Natural killer cell treated with Interleukin-12 subunit alpha and Interleukin-12 subunit beta and Interleukin-15 and Interleukin-18, amount 100 ng/mL, for 72 hours (primary cell): ENCODE measurements around the gene UBE2L5. TPM values are rescaled to one million over a fixed set of nuclear protein-coding genes. Genes with fewer than 3 reads are reported as not detected.
A peak's percentile ranks its signal among the peaks of the same experiment; 100 is the strongest.
"Not testable (repeated sequence)": the region's sequence is repeated elsewhere in the genome, so short reads cannot be mapped to it uniquely, and the experiment has no call there.

Source experiments
- ATAC-seq, 2 donors: fragments of 150-1000 bp; cut with Tn5 transposase in 1 of 2; sonication (Bioruptor Pico), chemical (Tn5 transposase) in 1 of 2; 2 replicates each; pipeline ENCODE4 v1.10.0; 2021
- DNase-seq: peaks from one replicate; pipeline ENCODE4 v3.0.0; 2022; ENCODE audit warnings: low spot score
- H3K27ac Mint-ChIP-seq, 2 donors: 1 replicate in 1 of 2; 2 replicates in 1 of 2; pipeline ENCODE4 v1.8.0; 2022; ENCODE audit warnings: mixed read lengths in 2 of 2, mild to moderate bottlenecking in 1 of 2, moderate library complexity in 1 of 2
- H3K27me3 Mint-ChIP-seq, 2 donors: 1 replicate in 1 of 2; 2 replicates in 1 of 2; pipeline ENCODE4 v1.8.0; 2022; ENCODE audit warnings: mixed read lengths in 2 of 2
- H3K36me3 Mint-ChIP-seq: one replicate; pipeline ENCODE4 v1.8.0; 2022; ENCODE audit warnings: mixed read lengths
- H3K4me1 Mint-ChIP-seq, 2 donors: 1 replicate in 1 of 2; 2 replicates in 1 of 2; pipeline ENCODE4 v1.8.0; 2022; ENCODE audit warnings: low read depth in 2 of 2, mixed read lengths in 2 of 2, mild to moderate bottlenecking in 1 of 2
- H3K4me3 Mint-ChIP-seq: one replicate; pipeline ENCODE4 v1.8.0; 2022; ENCODE audit warnings: mixed read lengths
- H3K9me3 Mint-ChIP-seq: 2 replicates; pipeline ENCODE4 v1.8.0; 2022; ENCODE audit warnings: mixed read lengths
- total RNA-seq, 2 donors: library from RNA; stranded (reverse); gene quantifications; one replicate each; pipeline ENCODE4 v1.2.3, GENCODE V29; 2022

The UBE2L5 gene
- total RNA-seq, 2 donors from 2014 or later, result not detected

GRCh38 chr13:30461279-30462066 lies 39.2 kb downstream of the UBE2L5 start:
- not testable (repeated sequence) for ATAC-seq, H3K27me3 Mint-ChIP-seq, H3K9me3 Mint-ChIP-seq, DNase-seq
- Mint-ChIP-seq H3K27ac (peak overlapping the region; percentile 81 to 92), H3K36me3 (peaks cover 30% of the 10 kb centered on the region), H3K4me1 (peaks cover 27 to 36% of the 10 kb centered on the region in 2 donors), H3K4me3 (peak overlapping the region; percentile 70)

GRCh38 chr13:30463787-30464495 lies 41.6 kb downstream of the UBE2L5 start:
- DNase-seq, result peak; percentile 82
- H3K36me3 Mint-ChIP-seq, result peaks cover 30% of the 10 kb centered on the region
- peak overlapping the region; percentile 92 to 98 for H3K27ac Mint-ChIP-seq
- H3K4me1 Mint-ChIP-seq, result peaks cover 25 to 44% of the 10 kb centered on the region in 2 donors
- H3K27me3 Mint-ChIP-seq, result no peaks in the 10 kb centered on the region
- peak; percentile 59 to 64 for ATAC-seq
- H3K4me3 Mint-ChIP-seq, result peak overlapping the region; percentile 86
- H3K9me3 Mint-ChIP-seq, result no peaks in the 10 kb centered on the region

GRCh38 chr13:30464496-30465342 lies 42.4 kb downstream of the UBE2L5 start:
- ATAC-seq (peak; percentile 64 to 75), DNase-seq (peak; percentile 77)
- Mint-ChIP-seq H3K27ac (peak overlapping the region; percentile 92 to 98), H3K27me3 (no peaks in the 10 kb centered on the region), H3K4me1 (peaks cover 18 to 37% of the 10 kb centered on the region in 2 donors), H3K36me3 (peaks cover 23% of the 10 kb centered on the region), H3K9me3 (no peaks in the 10 kb centered on the region), H3K4me3 (peak overlapping the region; percentile 86)

GRCh38 chr13:30465343-30465592 lies 43.0 kb downstream of the UBE2L5 start:
- no peak overlapping the region for H3K4me3 Mint-ChIP-seq
- no peaks in the 10 kb centered on the region for H3K27me3 Mint-ChIP-seq
- peaks cover 23% of the 10 kb centered on the region for H3K36me3 Mint-ChIP-seq
- H3K9me3 Mint-ChIP-seq, result no peaks in the 10 kb centered on the region
- peak overlapping the region; percentile 91 to 95 for H3K27ac Mint-ChIP-seq
- H3K4me1 Mint-ChIP-seq, result peaks cover 18 to 37% of the 10 kb centered on the region in 2 donors
- ATAC-seq (no peak), DNase-seq (no peak)

GRCh38 chr13:30465593-30466357 lies 43.5 kb downstream of the UBE2L5 start, which contains the start of gene HMGB1:
HMGB1 (minus strand) TSS chr13:30465936; CDS start chr13:30463680, 2,256 bp downstream.
- Mint-ChIP-seq H3K36me3 (peaks cover 23% of the 10 kb centered on the region), H3K27me3 (no peaks in the 10 kb centered on the region), H3K9me3 (no peaks in the 10 kb centered on the region), H3K27ac (peak within 1 kb of the TSS; percentile 92 to 98), H3K4me1 (peaks cover 18 to 37% of the 10 kb centered on the region in 2 donors), H3K4me3 (peak within 1 kb of the TSS; percentile 86)
- peak; percentile 94 to 96 for ATAC-seq
- DNase-seq, result peak; percentile 97

GRCh38 chr13:30466358-30466714 lies 44.0 kb downstream of the UBE2L5 start:
- Mint-ChIP-seq H3K9me3 (no peaks in the 10 kb centered on the region), H3K4me3 (peak overlapping the region; percentile 80), H3K27ac (peak overlapping the region; percentile 91 to 95), H3K36me3 (peaks cover 20% of the 10 kb centered on the region), H3K27me3 (no peaks in the 10 kb centered on the region), H3K4me1 (peaks cover 17 to 35% of the 10 kb centered on the region in 2 donors)
- ATAC-seq (no peak), DNase-seq (no peak)

GRCh38 chr13:30466841-30467252 lies 44.6 kb downstream of the UBE2L5 start:
- H3K36me3 Mint-ChIP-seq, result peaks cover 18% of the 10 kb centered on the region
- no peak for ATAC-seq
- peak overlapping the region in 1 of 2 donors; percentile 91 for H3K27ac Mint-ChIP-seq
- H3K27me3 Mint-ChIP-seq, result no peaks in the 10 kb centered on the region
- DNase-seq, result no peak
- peak overlapping the region; percentile 80 for H3K4me3 Mint-ChIP-seq
- H3K4me1 Mint-ChIP-seq, result peaks cover 14 to 31% of the 10 kb centered on the region in 2 donors
- no peaks in the 10 kb centered on the region for H3K9me3 Mint-ChIP-seq

GRCh38 chr13:30473675-30474074 lies 51.4 kb downstream of the UBE2L5 start:
- H3K4me3 Mint-ChIP-seq, result no peak overlapping the region
- no peak for ATAC-seq

GRCh38 chr13:30477346-30478195 lies 55.3 kb downstream of the UBE2L5 start:
- ATAC-seq (no peak), DNase-seq (no peak)
- H3K36me3 Mint-ChIP-seq, result no peaks in the 10 kb centered on the region
- no peaks in the 10 kb centered on the region for H3K9me3 Mint-ChIP-seq
- no peaks in the 10 kb centered on the region for H3K4me1 Mint-ChIP-seq
- no peak overlapping the region for H3K4me3 Mint-ChIP-seq
- H3K27me3 Mint-ChIP-seq, result peaks cover 0 to 7% of the 10 kb centered on the region in 2 donors
- no peak overlapping the region for H3K27ac Mint-ChIP-seq

More at GRCh38 chr13:30473675-30474074, 51.4 kb downstream of the UBE2L5 start:
- H3K27me3 Mint-ChIP-seq, result no peaks in the 10 kb centered on the region
- no peaks in the 10 kb centered on the region for H3K4me1 Mint-ChIP-seq
- no peaks in the 10 kb centered on the region for H3K9me3 Mint-ChIP-seq
- DNase-seq, result no peak
- H3K27ac Mint-ChIP-seq, result no peak overlapping the region
- H3K36me3 Mint-ChIP-seq, result no peaks in the 10 kb centered on the region

Other genes starting within 250 kb of the UBE2L5 start
- 10 to 100 TPM in 1 of 2 donors, 1 to 10 TPM in 1; 9.6 to 22.4 TPM for gene KATNAL1, start 114.9 kb upstream of the UBE2L5 start, total RNA-seq
- 100 to 1,000 TPM; 302 to 423 TPM for gene HMGB1, start 43.4 kb downstream of the UBE2L5 start, total RNA-seq
- 10 to 100 TPM; 18.6 to 25.6 TPM for gene USPL1, start 195.4 kb downstream of the UBE2L5 start, total RNA-seq